Thyroid gland (tissue), 4 donors: ENCODE measurements around the gene PHF14.

Experiments used
- POLR2A ChIP-seq, 2 donors: fragments of 450-650 bp; IDR thresholded peaks; one replicate each; pipeline ENCODE4 v1.6.1; 2017; ENCODE audit warnings: antibody characterized with exemption in 2 of 2, mild to moderate bottlenecking in 2 of 2, moderate library complexity in 1 of 2
- TF ChIP-seq, protein P1 (sequence below), 6 experiments: fragments of 200-600 bp in 3 of 6; fragments of 450-650 bp in 3 of 6; sonication (generic) in 3 of 6; IDR thresholded peaks; one replicate each; pipeline ENCODE4 v1.5.1; 2016 to 2019; ENCODE audit warnings: antibody characterized with exemption in 6 of 6, mild to moderate bottlenecking in 2 of 6, inconsistent platforms in 1 of 6, moderate library complexity in 1 of 6

DNA sequence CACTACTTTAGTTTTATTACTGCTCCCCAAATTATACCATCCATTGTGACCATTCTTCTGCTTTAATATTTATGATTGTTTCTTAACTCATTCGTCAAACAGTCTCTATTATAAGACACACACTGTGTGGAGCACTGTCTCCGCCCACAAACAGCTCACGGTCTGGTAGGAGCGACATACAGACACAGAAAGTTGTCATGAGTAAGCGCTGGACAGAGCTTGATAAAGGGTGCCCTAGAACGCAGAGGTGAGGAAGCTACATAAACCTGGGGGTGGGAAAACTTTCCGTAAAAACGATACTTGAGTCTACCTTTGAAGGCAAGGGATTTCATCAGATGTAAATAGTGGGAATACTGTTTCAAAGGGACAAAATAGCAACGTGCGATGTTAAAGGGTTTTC is 207.9 kb downstream of the PHF14 start:
- TF ChIP-seq POLR2A (IDR thresholded peaks at IDR 0.05): no peak
- TF ChIP-seq, protein P1, sequence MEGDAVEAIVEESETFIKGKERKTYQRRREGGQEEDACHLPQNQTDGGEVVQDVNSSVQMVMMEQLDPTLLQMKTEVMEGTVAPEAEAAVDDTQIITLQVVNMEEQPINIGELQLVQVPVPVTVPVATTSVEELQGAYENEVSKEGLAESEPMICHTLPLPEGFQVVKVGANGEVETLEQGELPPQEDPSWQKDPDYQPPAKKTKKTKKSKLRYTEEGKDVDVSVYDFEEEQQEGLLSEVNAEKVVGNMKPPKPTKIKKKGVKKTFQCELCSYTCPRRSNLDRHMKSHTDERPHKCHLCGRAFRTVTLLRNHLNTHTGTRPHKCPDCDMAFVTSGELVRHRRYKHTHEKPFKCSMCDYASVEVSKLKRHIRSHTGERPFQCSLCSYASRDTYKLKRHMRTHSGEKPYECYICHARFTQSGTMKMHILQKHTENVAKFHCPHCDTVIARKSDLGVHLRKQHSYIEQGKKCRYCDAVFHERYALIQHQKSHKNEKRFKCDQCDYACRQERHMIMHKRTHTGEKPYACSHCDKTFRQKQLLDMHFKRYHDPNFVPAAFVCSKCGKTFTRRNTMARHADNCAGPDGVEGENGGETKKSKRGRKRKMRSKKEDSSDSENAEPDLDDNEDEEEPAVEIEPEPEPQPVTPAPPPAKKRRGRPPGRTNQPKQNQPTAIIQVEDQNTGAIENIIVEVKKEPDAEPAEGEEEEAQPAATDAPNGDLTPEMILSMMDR (IDR thresholded peaks at IDR 0.05): no peak
